ENCODE results near the gene SNX1.

SNX1 gene

GRCh38 chr15:64182859-64183370 is 87.1 kb downstream of the SNX1 start:
- DNase-seq, result no peak

GRCh38 chr15:64185146-64185911 is 89.5 kb downstream of the SNX1 start:
- DNase-seq, result no peak

GRCh38 chr15:64187396-64188191 is 91.8 kb downstream of the SNX1 start:
- no peak for DNase-seq
